Glutamatergic neuron (in vitro differentiated cells): ENCODE data around the gene SULT1B1. TPM values are rescaled to one million over a fixed set of nuclear protein-coding genes. Genes with fewer than 3 reads are reported as not detected.

Experiments used
- DNase-seq: peaks from one replicate; pipeline ENCODE4 v3.0.0; 2022
- H3K27ac Mint-ChIP-seq: one replicate; pipeline ENCODE4 v1.8.0; 2020; ENCODE audit warnings: mild to moderate bottlenecking, mixed read lengths, inconsistent platforms; ENCODE audit not compliant: unreplicated experiment
- H3K27me3 Mint-ChIP-seq: one replicate; pipeline ENCODE4 v1.8.0; 2020; ENCODE audit warnings: mild to moderate bottlenecking, moderate library complexity, mixed read lengths, inconsistent platforms; ENCODE audit not compliant: unreplicated experiment
- H3K36me3 Mint-ChIP-seq: one replicate; pipeline ENCODE4 v1.8.0; 2020; ENCODE audit warnings: mild to moderate bottlenecking, mixed read lengths, inconsistent platforms; ENCODE audit not compliant: unreplicated experiment
- H3K4me1 Mint-ChIP-seq: one replicate; pipeline ENCODE4 v1.8.0; 2020; ENCODE audit warnings: mild to moderate bottlenecking, low read depth, mixed read lengths, inconsistent platforms; ENCODE audit not compliant: unreplicated experiment
- H3K4me3 Mint-ChIP-seq: one replicate; pipeline ENCODE4 v1.8.0; 2020; ENCODE audit warnings: mild to moderate bottlenecking, mixed read lengths, inconsistent platforms; ENCODE audit not compliant: unreplicated experiment
- H3K9me3 Mint-ChIP-seq: one replicate; pipeline ENCODE4 v1.8.0; 2020; ENCODE audit warnings: mild to moderate bottlenecking, moderate library complexity, mixed read lengths, inconsistent platforms; ENCODE audit not compliant: unreplicated experiment
- total RNA-seq: library from RNA; stranded (reverse); fragmentation: NEBNext Ultra II Directional; extraction: Animal tissue kit (Norgen Biotek cat#: 25700); gene quantifications from one replicate; pipeline ENCODE4 v1.2.1, GENCODE V29; 2021; ENCODE audit not compliant: unreplicated experiment
- TF ChIP-seq, protein P1 (sequence below): fragments of 200-600 bp; sonication (generic); IDR thresholded peaks from one replicate; pipeline ENCODE4 v1.5.0; 2021; ENCODE audit not compliant: partially characterized antibody, unreplicated experiment

SULT1B1 gene
- total RNA-seq, 1 donor from 2014 or later = 0.10 TPM

DNA sequence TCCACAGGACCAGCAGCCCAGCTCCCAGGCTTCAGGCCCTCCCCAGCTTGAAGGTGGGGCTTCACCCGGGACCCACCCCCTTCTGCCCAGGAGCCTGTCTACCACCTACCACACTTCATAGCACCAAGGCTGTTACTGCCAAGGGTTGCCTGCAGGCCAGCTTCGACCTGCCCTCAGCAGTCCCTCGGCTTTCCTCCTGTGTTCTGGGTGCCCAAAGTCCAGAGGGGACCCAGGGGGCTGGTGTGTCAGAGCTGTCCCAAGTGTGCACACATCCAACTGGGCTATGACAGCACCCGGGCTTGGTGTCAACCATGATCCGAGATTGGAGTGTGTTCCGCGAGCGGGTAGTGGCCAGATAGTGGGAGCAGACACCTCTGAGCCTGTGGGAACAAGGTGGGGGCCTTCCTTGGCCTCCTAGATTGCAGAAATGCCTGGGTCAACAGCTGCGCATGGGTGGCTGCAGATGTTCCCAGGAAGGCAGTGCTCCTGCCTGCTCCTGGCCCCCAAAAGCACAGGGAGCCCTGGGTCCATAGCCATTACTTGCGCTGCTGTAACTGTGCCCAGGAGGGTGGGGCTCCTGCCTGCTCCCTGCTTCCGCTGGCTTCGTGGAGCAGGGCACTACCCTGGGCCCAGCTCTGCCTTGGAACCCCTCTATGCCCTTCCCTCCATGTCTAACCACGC is 16.8 kb downstream of the SULT1B1 start:
- H3K4me3 Mint-ChIP-seq = no peak overlapping the region
- peaks cover 4% of the 10 kb centered on the region for H3K27me3 Mint-ChIP-seq
- H3K36me3 Mint-ChIP-seq = no peaks in the 10 kb centered on the region
- no peaks in the 10 kb centered on the region for H3K9me3 Mint-ChIP-seq
- no peak overlapping the region for H3K27ac Mint-ChIP-seq
- no peak for DNase-seq
- TF ChIP-seq, protein P1, sequence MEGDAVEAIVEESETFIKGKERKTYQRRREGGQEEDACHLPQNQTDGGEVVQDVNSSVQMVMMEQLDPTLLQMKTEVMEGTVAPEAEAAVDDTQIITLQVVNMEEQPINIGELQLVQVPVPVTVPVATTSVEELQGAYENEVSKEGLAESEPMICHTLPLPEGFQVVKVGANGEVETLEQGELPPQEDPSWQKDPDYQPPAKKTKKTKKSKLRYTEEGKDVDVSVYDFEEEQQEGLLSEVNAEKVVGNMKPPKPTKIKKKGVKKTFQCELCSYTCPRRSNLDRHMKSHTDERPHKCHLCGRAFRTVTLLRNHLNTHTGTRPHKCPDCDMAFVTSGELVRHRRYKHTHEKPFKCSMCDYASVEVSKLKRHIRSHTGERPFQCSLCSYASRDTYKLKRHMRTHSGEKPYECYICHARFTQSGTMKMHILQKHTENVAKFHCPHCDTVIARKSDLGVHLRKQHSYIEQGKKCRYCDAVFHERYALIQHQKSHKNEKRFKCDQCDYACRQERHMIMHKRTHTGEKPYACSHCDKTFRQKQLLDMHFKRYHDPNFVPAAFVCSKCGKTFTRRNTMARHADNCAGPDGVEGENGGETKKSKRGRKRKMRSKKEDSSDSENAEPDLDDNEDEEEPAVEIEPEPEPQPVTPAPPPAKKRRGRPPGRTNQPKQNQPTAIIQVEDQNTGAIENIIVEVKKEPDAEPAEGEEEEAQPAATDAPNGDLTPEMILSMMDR = no peak
- no peaks in the 10 kb centered on the region for H3K4me1 Mint-ChIP-seq

GRCh38 chr4:69742596-69742995 is 17.8 kb downstream of the SULT1B1 start:
- no peak for DNase-seq
- no peaks in the 10 kb centered on the region for H3K36me3 Mint-ChIP-seq
- peaks cover 4% of the 10 kb centered on the region for H3K27me3 Mint-ChIP-seq
- TF ChIP-seq, protein P1 = no peak
- no peaks in the 10 kb centered on the region for H3K9me3 Mint-ChIP-seq
- H3K4me1 Mint-ChIP-seq = no peaks in the 10 kb centered on the region
- no peak overlapping the region for H3K4me3 Mint-ChIP-seq
- H3K27ac Mint-ChIP-seq = no peak overlapping the region

- Mint-ChIP-seq H3K27ac (no peak overlapping the region), H3K36me3 (no peaks in the 10 kb centered on the region), H3K4me3 (no peak overlapping the region), H3K9me3 (no peaks in the 10 kb centered on the region), H3K27me3 (peaks cover 2% of the 10 kb centered on the region), H3K4me1 (no peaks in the 10 kb centered on the region)
- TF ChIP-seq, protein P1 = no peak
- DNase-seq = no peak
These were observed 21.5 kb downstream of the SULT1B1 start for GRCh38 chr4:69738872-69739271.

- no peak overlapping the region for H3K27ac Mint-ChIP-seq
- H3K36me3 Mint-ChIP-seq = no peaks in the 10 kb centered on the region
- H3K4me1 Mint-ChIP-seq = no peaks in the 10 kb centered on the region
- H3K27me3 Mint-ChIP-seq = no peaks in the 10 kb centered on the region
- no peak for DNase-seq
- no peak overlapping the region for H3K4me3 Mint-ChIP-seq
- TF ChIP-seq, protein P1 = no peak
- H3K9me3 Mint-ChIP-seq = no peaks in the 10 kb centered on the region
These were observed 25.3 kb downstream of the SULT1B1 start for GRCh38 chr4:69735119-69735518.

- no peaks in the 10 kb centered on the region for H3K27me3 Mint-ChIP-seq
- H3K4me1 Mint-ChIP-seq = no peaks in the 10 kb centered on the region
- no peak overlapping the region for H3K4me3 Mint-ChIP-seq
- H3K36me3 Mint-ChIP-seq = no peaks in the 10 kb centered on the region
- TF ChIP-seq, protein P1 = no peak
- no peak for DNase-seq
- no peaks in the 10 kb centered on the region for H3K9me3 Mint-ChIP-seq
- H3K27ac Mint-ChIP-seq = no peak overlapping the region
These were observed 28.6 kb downstream of the SULT1B1 start for GRCh38 chr4:69731847-69732246.
